ENCODE results near the gene NDUFA12.
"Not testable (repeated sequence)": the region's sequence is repeated elsewhere in the genome, so short reads cannot be mapped to it uniquely, and the experiment has no call there.

Gene NDUFA12

DNA sequence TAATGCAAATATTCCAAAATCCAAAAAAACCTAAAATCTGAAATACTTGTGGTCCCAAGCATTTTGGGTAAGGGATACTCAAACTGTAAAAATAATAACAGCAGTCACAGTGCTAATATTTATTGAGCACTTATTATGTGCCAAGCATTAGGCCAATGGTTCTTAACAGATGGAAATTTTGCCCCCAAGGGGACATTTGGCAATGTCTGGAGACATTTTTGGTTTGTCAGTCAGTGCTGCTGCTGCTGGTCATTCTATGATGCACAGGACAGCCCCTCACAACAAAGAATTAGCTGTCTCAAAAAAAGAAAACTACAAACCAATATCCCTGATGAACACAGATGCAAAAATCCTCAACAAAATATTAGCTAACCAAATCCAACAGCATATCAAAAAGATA, 5.8 kb downstream of the NDUFA12 start:
- TF ChIP-seq, protein P1, sequence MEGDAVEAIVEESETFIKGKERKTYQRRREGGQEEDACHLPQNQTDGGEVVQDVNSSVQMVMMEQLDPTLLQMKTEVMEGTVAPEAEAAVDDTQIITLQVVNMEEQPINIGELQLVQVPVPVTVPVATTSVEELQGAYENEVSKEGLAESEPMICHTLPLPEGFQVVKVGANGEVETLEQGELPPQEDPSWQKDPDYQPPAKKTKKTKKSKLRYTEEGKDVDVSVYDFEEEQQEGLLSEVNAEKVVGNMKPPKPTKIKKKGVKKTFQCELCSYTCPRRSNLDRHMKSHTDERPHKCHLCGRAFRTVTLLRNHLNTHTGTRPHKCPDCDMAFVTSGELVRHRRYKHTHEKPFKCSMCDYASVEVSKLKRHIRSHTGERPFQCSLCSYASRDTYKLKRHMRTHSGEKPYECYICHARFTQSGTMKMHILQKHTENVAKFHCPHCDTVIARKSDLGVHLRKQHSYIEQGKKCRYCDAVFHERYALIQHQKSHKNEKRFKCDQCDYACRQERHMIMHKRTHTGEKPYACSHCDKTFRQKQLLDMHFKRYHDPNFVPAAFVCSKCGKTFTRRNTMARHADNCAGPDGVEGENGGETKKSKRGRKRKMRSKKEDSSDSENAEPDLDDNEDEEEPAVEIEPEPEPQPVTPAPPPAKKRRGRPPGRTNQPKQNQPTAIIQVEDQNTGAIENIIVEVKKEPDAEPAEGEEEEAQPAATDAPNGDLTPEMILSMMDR (IDR thresholded peaks at IDR 0.05; ENCODE audit: low read depth, low read length) = no peak
- no peak overlapping the region for H3K4me3 ChIP-seq (replicated peaks in 1 of 2; ENCODE audit: low read depth in 2 of 2, low read length in 2 of 2)
- DNase-seq (ENCODE audit: low read depth in 2 of 2) = no peak

DNA sequence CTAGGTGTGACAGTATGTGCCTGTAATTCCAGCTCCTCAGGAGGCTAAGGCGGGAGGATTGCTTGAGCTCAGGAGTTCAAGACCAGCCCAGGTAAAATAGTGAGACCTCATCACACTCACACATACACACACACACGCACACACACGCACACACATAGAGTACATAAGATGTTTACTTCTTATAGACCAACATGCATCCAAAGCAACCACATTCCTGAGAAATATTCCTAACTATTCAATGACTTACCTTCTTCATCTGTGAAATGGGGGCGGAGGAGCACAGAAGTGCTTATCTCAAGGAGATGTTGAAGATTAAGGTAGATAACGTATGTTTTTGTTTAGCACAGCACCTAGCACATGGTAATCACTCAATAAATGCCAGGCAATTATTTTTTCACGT, 6.4 kb downstream of the NDUFA12 start:
- no peak for DNase-seq (ENCODE audit: low read depth in 2 of 2)
- TF ChIP-seq, protein P1 (IDR thresholded peaks at IDR 0.05; ENCODE audit: low read depth, low read length) = no peak
- H3K4me3 ChIP-seq (replicated peaks in 1 of 2; ENCODE audit: low read depth in 2 of 2, low read length in 2 of 2) = no peak overlapping the region

- DNase-seq (ENCODE audit: low read depth in 2 of 2) = peak; percentile 50 to 75
- TF ChIP-seq, protein P1 (IDR thresholded peaks at IDR 0.05; ENCODE audit: low read depth, low read length) = no peak
- H3K4me3 ChIP-seq (replicated peaks in 1 of 2; ENCODE audit: low read depth in 2 of 2, low read length in 2 of 2) = no peak overlapping the region
Measured at GRCh38 chr12:94994312-94994711, 9.2 kb downstream of the NDUFA12 start.

DNA sequence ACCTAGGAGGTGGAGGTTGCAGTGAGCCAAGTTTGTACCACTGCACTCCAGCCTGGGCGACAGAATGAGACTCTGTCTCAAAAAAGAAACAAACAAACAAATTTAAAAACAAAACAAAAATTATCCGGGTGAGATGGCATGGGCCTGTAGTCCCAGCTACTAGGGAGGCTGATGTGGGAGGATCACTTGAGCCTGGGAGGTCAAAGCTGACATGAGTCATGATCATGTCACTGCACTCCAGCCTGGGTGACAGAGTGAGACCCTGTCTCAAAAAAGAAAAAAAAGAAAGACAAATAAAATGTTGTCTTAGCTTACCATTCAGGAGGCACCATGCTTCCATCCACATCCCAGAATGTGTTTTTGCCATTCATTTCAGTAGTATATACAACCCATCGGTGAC, 9.6 kb downstream of the NDUFA12 start:
- not testable (repeated sequence) for DNase-seq (ENCODE audit: low read depth in 2 of 2); H3K4me3 ChIP-seq (replicated peaks in 1 of 2; ENCODE audit: low read depth in 2 of 2, low read length in 2 of 2)

DNA sequence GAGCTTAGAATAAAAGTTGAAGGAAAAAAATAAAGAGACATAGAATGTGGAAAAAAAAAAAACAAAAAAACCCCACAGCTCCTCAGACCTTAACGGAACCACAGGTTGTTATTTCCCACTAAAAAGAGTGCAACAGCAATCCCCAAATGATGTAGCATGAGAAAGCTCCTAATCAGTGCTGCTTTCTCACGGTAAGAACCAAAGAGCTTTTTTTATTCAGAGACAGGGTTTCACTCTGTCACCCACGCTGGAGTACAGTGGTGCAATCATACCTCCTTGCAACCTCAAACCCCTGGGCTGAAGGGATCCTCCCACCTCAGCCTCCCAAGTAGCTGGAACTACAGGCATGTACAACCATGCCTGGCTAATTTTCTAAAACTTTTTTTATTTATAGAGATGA, 13.3 kb downstream of the NDUFA12 start:
- TF ChIP-seq, protein P1 (IDR thresholded peaks at IDR 0.05; ENCODE audit: low read depth, low read length) = no peak

GRCh38 chr12:94988471-94988870, 15.0 kb downstream of the NDUFA12 start:
- H3K4me3 ChIP-seq (replicated peaks in 1 of 2; ENCODE audit: low read depth in 2 of 2, low read length in 2 of 2) = no peak overlapping the region
- no peak for DNase-seq (ENCODE audit: low read depth in 2 of 2)
- TF ChIP-seq, protein P1 (IDR thresholded peaks at IDR 0.05; ENCODE audit: low read depth, low read length) = no peak

More for the DNA sequence above, 13.3 kb downstream of the NDUFA12 start:
- no peak overlapping the region for H3K4me3 ChIP-seq (replicated peaks in 1 of 2; ENCODE audit: low read depth in 2 of 2, low read length in 2 of 2)
- DNase-seq (ENCODE audit: low read depth in 2 of 2) = no peak

DNA sequence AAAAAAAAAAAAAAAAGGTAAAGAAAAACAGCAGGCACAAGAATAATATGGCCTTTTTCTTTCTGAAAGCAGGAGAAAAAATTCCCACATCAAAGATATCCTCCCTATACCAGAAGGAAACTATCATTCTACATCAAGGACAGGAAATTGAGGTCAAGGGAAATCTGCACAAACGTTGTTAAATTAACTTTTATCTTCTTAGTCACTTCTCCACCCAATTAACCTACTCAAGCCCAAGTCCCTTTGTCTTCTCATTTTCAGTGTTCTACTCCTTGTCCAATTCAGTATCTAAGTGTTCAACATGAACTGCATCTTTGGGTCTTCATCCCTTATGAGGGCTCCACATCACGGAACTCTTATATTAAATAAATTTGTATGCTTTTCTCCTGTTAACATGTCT, 15.7 kb downstream of the NDUFA12 start:
- TF ChIP-seq, protein P1 (IDR thresholded peaks at IDR 0.05; ENCODE audit: low read depth, low read length) = no peak
- H3K4me3 ChIP-seq (replicated peaks in 1 of 2; ENCODE audit: low read depth in 2 of 2, low read length in 2 of 2) = no peak overlapping the region
- DNase-seq (ENCODE audit: low read depth in 2 of 2) = no peak
